DMS 273 (cell line): ENCODE data around the gene FLT4.
"Not testable (repeated sequence)": the region's sequence is repeated elsewhere in the genome, so short reads cannot be mapped to it uniquely, and the experiment has no call there.

Source experiments
- DNase-seq: peaks from one replicate; lab custom pipeline; 2025; ENCODE audit not compliant: unreplicated experiment; lab: John Stamatoyannopoulos, UW

Gene FLT4

DNA sequence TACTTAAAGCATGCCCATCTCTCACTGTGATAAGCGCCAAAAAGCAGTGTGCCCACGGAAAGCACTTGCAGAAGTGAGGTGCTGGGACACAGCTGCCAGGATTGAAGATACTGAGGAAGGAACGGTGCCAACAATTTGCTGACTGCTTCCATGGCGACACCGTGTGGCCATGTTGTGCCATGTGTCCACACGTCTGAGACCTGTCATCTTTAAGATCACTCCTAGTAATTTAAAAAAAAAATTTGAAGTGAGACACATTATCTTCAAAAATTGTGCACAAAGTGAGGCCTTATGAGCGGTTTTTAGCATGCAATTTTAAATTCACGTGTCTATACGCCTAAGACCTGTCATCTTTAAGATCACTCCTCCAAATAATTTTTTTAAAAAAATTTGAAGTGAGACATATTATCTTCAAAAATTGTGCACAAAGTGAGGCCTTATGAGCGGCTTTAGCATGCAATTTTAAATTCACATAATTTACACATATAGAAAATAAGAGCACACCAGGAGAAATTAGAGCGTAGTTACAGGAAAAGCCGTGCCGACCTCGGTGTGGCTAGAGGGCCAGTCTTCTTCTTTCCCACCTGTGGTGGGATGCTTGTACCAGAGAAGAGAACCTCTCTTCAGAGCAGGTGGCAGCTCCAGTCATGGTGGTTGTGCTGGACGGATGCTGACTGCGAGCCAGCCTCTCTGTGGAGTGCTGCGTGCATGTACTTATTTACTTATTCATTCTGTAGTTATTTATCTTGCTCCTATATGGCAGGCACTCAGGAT is 21.4 kb upstream of the FLT4 start:
- DNase-seq, result peak; percentile 73

DNA sequence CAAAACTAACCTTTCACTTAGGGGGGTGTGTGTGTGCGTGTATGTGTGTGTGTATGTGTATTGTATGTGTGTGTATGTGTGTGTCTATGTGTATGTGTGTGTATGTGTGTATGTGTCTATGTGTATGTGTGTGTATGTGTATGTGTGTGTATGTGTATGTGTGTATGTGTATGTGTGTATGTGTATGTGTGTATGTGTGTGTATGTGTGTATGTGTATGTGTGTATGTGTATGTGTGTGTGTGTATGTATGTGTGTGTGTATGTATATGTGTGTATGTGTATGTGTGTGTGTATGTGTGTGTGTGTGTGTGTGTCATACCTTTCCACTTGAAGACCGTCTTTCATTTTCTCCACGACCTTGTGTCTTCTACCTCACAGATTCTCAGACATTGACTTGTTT is 20.8 kb upstream of the FLT4 start:
- DNase-seq, result no peak

DNA sequence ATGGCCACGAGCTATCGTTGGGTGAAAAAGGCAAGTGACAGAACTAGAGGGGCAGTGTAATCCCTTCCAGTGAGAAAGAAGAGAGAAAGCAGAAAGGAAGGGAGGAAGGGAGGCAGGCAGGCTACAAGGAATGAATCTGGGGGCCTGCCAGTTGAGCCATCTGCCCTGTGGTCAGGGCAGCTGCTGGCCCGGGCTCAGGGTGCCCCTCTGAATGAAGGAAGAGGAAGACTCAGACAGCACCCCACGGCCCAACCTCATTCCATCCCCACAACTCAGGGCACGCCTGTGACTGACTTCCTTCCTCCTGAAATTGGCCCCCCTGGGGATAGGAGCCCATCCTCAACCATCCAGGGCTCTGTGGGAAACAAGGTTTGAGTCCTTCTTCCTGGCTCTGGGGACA is 20.3 kb upstream of the FLT4 start:
- peak; percentile 27 for DNase-seq

DNA sequence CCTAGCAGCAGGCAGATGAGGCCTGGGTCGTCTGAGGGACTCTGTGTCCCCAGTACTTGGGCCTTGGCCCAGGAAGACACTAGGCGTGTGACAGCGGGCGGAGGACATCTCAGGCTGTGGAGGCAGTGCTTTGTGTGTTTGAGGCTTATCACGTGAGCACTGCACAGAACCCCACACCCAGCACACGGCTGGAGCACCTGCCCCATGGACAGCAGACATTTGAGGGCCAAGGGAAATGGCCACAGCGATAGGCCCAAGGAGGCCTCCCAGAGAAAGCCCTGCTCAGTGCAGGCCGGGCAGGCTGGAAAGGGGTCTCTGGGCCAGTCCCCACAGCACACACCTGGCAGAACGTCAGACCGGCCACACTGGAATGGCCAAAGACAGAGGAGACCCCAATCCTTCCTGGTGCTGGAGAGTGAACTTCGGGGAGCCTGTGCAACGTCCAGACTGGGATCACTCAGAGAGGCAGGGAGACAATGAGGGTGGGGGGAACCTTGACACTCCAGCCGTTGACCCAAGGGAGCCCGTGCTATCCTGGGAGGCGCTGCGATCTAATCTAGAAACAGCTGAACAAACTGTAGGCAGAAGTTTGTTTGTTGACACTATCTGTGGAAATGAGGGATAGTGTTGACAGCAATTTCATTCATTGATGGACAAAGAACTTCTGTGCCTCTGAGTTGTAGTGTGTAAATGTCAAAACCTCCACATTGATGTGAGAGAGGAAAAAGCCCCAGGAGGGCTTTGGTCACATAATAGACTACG is 19.6 kb upstream of the FLT4 start:
- no peak for DNase-seq

DNA sequence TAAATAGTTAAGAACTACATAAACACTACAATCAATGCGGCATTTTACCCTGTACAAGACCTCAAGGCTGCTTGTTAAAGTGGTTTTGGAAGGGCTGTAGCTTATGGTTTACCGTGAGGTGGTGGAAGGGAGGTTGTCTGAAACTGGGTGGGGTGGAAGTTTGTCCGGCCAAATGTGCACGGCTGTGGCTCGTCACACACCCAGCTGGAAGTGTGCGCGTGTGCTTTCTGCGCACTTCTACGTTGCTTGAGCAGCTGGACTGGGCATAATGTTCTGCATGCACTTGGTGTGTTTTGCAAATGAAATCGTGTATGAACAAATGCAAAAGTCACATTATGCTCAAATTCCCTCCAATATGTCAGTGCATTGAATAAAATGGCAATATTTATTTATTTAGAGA is 17.4 kb upstream of the FLT4 start:
- DNase-seq, result no peak

DNA sequence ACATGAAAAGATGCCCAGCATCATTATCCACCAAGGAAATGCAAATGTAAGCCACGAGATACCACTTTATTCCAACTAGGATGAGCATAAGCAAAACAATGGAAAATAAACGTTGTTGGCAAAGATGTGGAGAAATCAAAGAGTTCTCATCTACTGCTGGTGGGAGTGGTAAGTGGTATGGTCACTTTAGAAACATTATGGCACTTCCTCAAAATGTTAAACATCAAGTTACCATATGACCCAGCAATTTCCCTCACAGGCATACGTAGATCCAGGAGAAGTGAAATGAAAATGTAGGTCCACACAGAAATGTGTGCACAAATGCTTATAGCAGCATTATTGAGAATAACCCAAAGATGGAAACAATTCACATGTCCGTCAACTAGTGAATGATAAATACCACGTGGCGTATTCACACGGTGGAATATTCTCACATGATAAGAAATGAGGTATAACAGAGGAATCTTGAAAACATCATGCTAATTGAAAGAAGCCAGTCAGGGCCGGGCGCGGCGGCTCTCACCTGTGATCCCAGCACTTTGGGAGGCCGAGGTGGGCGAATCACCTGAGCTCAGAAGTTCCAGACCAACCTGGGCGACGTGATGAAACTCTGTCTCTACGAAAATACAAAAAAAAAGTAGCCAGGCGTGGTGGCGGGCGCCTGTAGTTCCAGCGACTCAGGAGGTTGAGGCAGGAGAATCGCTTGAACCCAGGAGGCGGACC is 16.4 kb upstream of the FLT4 start:
- no peak for DNase-seq

DNA sequence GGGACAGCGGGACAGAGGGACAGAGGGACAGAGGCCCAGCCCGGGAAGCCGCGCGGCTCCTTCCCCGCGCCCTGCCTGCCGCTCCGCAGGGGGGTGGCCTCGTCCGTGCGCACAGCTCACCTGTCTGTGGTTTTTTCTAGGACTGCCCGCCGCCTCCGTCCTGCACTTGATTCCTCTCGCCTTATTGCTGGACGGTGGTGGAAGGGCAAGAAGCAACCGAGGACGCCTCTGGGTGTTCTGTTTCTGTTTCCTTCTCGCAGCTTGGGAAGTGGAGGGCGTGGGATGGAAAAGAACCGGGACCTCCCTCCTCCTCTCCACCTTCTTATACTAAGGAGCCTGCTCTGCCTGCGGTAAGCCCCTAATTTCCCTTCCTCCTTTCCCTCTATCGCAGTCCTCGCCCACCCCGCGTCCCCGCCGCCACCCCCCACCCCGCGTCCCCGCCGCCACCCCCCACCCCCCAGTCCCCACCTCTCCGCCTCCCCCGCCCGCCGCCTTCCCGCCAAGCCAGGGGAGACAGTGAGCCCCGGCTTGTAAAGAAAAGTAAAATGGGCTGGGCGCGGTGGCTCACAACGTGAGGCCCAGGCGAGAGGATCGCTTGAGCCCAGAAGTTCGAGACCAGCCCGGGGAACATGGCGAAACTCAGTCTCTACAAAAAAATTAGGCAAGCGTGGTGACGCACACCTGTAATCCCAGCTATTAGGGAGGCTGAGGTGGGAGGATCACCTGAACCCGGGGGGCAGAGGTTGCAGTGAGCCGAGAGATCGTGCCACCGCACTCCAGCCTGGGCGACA is 9.6 kb upstream of the FLT4 start:
- DNase-seq, result no peak

DNA sequence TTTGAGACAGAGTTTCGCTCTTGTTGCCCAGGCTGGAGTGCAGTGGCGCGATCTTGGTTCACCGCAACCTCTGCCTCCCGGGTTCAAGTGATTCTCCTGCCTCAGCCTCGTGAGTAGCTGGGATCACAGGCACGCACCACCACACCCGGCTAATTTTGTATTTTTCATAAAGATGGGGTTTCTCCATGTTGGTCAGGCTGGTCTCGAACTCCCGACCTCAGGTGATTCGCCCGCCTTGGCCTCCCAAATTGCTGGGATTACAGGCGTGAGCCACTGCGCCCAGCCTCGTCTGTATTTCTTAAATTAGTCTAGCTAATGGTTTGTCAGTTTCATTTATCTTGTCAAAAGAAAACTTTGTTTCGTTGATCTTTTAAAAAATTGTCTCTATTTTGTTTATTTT is 5.8 kb upstream of the FLT4 start:
- DNase-seq, result not testable (repeated sequence)

DNA sequence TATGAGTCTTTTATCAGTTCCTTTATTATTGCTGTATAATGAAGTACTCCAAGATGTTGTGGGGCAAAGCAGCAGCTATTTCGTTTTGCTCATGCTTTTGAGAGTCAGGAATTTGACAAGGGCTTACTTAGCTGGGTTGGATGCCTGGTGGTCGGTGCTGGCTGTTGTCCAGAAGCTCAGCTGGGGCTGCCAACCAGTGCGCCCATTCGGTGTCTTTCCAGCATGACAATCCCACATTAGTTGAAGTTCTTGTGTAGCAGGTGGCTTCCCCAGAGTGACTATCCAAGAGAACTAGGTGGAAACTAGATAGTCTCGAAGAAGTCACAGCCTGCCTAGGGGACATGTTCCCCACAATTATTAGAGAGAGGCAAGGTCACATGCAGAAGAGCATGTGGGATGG is 3.4 kb upstream of the FLT4 start:
- no peak for DNase-seq

DNA sequence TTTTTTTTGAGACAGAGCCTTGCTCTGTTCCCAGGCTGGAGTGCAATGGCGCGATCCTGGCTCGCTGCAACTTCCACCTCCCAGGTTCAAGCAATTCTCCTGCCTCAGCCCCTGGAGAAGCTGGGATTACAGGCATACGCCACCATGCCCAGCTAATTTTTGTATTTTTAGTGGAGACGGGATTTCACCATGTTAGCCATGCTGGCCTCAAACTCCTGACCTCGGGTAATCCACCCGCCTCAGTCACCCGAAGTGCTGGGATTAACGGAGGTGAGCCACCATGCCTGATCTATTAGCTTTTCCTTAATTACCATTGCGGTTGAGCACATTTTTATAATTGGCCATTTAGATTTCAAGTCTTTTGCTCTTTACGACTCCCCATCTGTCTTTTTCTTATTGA is 2.9 kb upstream of the FLT4 start:
- no peak for DNase-seq

DNA sequence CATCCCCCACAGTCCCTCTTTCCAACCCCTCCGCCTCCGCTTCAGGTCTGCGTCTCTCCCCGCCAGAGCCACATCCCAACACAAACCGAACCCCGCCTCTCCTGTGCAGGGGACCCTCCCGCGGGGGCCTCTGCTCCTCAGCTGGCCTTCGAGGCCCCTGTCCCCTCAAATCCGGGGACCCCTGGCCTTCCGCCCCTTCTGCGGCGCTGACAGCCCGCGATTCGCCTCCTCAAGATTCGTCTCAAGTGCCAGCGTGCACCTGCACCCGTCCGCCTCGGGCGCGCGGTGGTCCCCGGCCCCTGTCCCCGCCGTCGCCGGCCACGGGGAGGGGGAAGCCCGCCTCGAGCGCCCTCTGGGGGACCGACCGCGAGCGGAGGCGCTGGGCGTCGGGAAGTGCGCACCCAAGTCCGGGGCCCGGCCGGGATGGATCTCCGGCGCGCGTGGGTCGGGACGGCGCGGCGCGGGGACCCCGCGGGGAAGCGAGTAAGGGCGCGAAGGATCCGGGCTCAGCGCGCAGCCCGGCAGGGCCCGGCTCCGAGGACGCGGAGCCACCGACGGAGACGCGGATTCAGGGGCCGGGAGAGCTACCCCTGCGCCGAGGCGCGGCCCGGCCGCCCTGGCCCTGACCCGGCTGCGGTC is 623 bp downstream of the FLT4 start:
- DNase-seq, result peak; percentile 53

DNA sequence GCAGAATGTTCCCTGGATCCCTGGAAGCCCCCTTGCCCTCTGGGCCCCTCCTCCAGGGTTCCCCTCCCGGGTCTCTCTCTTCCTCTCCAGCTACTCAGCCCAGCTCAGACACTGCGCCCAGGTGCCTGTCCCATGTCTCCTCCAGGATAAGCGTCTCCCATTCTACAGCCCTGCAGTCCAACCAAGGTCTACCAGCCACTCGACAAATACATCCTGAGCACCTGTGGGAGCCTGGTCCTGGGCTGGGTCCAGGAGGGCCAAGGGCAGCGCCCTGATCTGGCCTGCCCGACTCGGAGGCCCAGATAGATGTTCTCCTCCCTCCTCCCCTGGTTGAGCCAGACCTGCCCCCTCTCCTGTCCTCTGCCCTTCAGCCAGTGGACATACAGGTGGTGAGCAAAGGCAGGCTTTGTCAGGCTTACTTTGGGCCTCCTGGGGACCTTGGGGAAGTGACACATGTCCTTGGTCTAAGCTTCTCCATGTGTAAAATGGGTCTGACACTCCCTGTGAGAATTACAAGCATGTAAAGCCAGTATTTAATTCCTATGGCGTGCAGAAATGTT is 1.4 kb downstream of the FLT4 start:
- no peak for DNase-seq

DNA sequence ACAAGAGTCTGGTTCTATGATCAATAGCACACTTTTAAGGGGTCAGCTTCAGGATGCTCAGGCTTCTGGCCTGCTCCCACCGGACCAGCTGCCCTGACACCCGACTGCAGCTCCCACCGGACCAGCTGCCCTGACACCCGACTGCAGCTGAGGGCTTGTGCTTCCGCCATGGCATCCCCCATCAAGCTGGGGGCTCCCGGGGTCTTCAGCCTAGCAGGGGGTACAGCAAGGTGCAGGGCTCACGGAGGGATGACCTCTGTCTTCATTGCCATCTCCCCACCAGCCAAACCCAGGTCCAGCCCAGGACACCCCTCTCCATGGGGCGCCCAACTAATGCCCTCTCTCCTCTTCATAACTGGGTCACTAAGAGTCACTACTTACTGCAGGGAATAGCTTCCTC is 1.9 kb downstream of the FLT4 start:
- no peak for DNase-seq

DNA sequence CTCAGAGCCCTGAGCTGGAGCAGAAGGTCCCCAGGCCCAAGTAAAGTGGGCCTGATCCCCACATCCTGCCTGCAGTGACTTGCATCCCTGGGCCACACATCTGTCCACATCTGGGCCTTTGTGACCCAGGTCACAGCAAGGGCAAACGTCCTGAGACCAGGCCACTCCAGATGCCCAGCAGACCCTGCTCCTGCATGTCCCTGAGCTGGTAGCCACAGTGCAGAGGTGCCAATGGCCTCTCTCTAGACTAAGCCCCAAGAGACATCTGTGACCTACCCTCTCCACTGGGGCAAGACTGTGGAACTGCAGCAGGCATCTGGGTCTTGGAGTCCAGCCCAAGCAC is 2.5 kb downstream of the FLT4 start:
- no peak for DNase-seq

DNA sequence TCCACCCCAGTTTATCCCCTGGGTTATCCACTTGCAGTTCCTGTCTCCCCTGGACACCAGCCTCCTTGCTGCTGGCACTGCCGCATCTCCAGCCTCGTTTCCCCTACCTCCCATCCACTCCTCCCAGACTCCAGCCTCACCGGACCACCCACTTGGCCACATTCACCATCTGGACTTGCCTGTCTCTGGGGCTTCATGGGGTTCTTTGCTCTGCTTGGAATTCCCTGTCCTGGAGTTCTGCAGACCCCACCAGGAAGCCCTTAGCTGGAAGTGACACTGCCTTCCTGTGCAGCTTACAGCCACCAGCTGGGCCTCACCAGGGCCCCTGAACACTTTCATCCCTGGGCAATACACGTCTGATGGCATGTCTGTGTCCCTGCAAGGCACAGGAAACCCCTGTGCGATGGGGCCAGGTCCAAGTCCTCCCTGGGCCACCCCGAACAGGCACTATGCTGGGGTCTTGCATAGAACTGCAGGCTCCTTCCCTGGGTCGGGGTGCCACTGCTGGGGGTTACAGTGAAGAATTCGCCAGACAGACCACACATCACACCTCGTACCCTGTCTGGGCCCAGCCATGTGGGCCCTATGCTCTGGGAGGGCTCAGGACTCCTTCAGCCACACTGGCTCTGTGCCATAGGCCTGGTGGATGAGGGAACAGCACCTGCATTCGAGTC is 3.0 kb downstream of the FLT4 start:
- no peak for DNase-seq

DNA sequence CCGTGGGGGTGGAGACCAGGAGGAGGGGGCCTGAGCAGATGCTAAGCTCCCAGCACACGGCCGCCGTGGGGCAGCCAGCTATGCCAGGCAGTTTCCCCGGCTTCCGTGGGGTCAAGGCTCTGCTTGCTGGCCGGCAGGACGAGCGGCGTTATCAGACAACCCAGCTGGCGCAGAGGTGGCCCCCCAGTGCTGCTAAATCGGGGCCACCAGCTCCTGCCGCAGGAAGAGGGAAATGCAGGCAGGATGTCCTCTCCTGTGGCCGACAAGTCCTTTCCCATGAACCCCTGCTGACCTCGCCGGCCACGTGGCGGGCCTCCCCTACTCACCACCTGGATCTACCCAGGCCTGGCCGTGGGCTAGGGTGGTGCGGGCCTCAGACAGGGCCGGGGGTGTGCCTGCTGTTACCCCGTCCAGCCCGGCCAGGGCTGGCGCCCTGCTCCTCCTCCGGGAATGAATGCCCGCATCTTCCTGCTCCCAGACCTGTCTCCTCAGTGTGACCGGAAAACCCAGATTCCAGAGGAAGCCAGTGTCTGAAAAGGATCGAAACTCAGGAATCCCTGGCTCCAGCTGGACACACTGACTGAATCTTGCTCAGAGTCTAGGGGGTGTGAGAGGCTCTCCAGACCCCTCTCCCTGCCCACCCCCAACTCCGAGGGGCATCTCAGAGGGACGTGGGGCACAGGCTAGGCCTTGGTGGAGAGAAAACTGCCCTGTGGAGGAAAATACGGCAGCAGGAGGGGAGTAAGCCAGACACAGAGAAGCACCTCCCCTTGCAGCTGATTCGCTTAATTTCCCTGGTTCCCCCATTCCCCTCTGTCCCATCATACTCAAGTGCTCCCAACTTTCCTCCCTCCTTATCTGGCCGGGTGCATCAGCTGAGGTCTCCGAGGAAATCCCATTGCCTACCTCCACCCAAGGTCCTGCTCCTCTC is 3.9 kb downstream of the FLT4 start:
- no peak for DNase-seq

DNA sequence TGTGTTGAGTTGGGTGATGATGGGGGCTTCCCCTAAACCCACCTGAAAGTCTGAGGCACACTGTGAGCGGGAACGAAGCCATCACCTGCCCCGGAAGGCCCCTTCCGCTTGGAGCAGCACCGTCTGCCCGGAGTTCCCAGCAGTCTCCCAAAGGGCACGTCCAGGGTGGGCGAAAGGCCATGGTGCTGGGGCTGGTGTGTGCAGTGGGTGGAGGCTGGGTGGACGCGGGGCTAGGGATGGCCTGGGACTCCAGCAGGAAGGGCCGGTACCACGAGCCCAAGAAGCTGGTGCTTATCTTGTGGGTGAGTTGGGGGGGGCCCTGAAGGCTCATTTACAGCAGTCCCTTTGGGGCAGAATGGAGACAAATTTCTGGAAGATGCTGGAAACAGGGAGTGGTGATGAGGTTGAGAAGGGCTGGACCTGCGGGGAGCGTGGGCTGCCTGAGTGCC is 4.6 kb downstream of the FLT4 start:
- DNase-seq, result no peak

DNA sequence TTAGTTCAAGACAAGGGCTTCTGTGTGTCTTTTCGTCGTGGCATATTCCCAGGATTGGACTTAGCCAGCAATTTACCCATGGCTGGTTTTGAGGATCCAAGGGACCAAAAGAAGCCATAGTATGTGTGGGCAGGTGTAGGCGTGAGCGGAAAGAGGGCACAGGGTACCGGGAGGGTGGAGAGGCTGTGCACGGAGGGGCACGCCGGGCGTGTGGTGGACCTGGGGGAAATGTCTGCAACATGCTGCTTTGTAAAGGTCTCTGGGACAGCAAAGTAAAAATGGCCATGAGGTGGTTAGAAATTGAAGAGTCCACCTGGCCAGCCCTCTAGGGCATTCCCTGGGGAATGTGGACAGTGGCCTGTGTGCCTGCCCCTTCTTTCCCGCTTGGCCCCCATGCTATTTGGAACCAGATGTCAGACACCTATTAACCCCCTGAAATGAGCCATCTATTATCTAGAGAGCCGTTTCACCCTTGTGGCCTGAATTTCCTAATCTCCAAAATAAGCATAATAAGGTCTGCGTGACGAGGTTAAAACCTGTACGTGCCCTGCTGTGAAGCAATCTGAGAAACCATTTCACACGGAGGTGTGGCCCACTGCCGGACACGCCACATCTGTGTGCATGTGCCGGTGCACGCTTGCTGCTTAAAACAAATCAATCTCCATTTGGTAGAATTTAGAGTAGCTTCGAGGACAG is 5.1 kb downstream of the FLT4 start:
- no peak for DNase-seq
